Adipocyte (in vitro differentiated cells): ENCODE results near the gene STK39.
"Not testable (repeated sequence)": the region's sequence is repeated elsewhere in the genome, so short reads cannot be mapped to it uniquely, and the experiment has no call there.

ENCODE experiments used
- DNase-seq: peaks from one replicate; pipeline ENCODE4 v3.0.0-alpha.2; 2015; ENCODE audit warnings: low read depth
- H3K27me3 ChIP-seq: replicated peaks from 2 replicates; pipeline ENCODE4 v1.7.0; 2013; ENCODE audit warnings: mild to moderate bottlenecking, low read length, moderate library complexity; ENCODE audit not compliant: control insufficient read depth, insufficient read depth
- H3K36me3 ChIP-seq: 2 replicates; pipeline ENCODE4 v1.7.0; 2013; ENCODE audit warnings: low read length, mild to moderate bottlenecking, moderate library complexity; ENCODE audit not compliant: control insufficient read depth, insufficient read depth, severe bottlenecking
- H3K4me1 ChIP-seq: 2 replicates; pipeline ENCODE4 v1.7.0; 2013; ENCODE audit warnings: mild to moderate bottlenecking, low read length, moderate library complexity; ENCODE audit not compliant: control insufficient read depth, insufficient read depth
- H3K4me3 ChIP-seq: 2 replicates; pipeline ENCODE4 v1.7.0; 2013; ENCODE audit warnings: mild to moderate bottlenecking, low read length, moderate library complexity
- H3K9ac ChIP-seq: 2 replicates; pipeline ENCODE4 v1.7.0; 2013; ENCODE audit warnings: mild to moderate bottlenecking, low read length, moderate library complexity
- H3K9me3 ChIP-seq: 2 replicates; pipeline ENCODE4 v1.7.0; 2013; ENCODE audit warnings: mild to moderate bottlenecking, low read length, moderate library complexity; ENCODE audit not compliant: control insufficient read depth

The STK39 gene

DNA sequence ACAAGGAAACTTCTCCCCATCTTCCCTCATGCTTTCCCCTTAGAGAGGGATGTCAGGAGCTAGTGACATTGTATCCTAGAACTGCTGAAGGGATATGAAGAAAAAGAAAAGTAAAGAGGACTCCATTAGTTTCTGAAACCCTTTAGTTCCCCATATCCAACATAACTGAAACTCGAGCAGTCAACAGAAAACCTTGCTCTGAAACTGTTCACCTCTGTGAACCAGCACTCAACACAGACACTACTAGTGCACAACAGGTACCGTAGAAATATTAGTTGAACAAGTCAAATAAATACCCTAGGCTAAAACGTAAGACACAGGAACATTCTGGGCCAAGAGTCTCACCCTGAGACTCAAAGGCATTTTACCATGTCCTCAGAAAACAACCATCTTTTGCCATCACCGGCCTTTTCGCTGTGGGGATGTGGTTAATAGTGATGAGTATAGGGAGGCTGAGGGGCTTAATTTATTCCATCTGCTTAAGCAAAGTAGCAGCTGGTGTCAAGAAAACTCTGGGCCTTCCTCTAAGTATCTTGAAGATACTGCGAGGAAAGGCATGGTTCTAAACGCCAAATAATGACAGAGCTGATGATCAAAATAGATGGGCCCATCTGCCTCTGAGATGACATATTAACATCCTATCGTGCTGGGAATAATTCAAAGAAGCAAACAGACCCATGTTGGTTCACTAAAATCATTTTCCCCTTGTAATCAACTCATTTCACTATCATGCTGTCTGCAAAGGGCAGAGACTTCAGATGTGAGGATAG lies 156.8 kb downstream of the STK39 start:
- Histone ChIP-seq H3K4me3 (no peak overlapping the region), H3K9ac (no peak overlapping the region), H3K9me3 (no peaks in the 10 kb centered on the region), H3K4me1 (peaks cover 4% of the 10 kb centered on the region), H3K27me3 (no peaks in the 10 kb centered on the region), H3K36me3 (peaks cover 9% of the 10 kb centered on the region)
- DNase-seq: no peak

- H3K27me3 ChIP-seq: no peaks in the 10 kb centered on the region
- no peak for DNase-seq
- no peak overlapping the region for H3K4me3 ChIP-seq
- H3K9me3 ChIP-seq: no peaks in the 10 kb centered on the region
- peaks cover 4% of the 10 kb centered on the region for H3K4me1 ChIP-seq
- no peak overlapping the region for H3K9ac ChIP-seq
- peaks cover 10% of the 10 kb centered on the region for H3K36me3 ChIP-seq
Measured at GRCh38 chr2:168089200-168089599, 158.2 kb downstream of the STK39 start.

- DNase-seq: no peak
- Histone ChIP-seq H3K36me3 (peaks cover 6% of the 10 kb centered on the region), H3K9ac (no peak overlapping the region), H3K27me3 (no peaks in the 10 kb centered on the region), H3K4me1 (peaks cover 4% of the 10 kb centered on the region), H3K9me3 (no peaks in the 10 kb centered on the region), H3K4me3 (no peak overlapping the region)
Measured at GRCh38 chr2:168087401-168087800, 160.0 kb downstream of the STK39 start.

DNA sequence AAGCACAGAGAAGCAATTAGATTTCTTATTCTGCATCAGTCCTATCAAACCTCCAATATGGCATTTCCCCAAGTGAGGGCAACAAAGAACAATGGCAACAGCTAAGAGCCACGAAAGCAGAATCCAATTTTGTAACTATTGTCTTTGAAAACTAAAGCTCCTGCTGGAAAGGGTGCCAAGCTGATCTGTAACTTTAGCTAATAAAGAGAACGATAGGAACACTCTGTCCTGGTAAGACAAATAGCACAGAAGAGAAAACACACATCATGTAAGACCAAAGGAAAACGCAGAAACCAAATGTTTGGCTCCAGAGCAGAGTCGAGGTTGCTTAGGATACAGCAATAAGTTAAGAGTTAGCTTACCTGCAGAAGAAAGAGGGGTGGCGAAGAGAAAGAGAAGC lies 160.5 kb downstream of the STK39 start:
- H3K4me3 ChIP-seq: no peak overlapping the region
- H3K27me3 ChIP-seq: no peaks in the 10 kb centered on the region
- peaks cover 4% of the 10 kb centered on the region for H3K4me1 ChIP-seq
- H3K36me3 ChIP-seq: peaks cover 6% of the 10 kb centered on the region
- no peak overlapping the region for H3K9ac ChIP-seq
- no peak for DNase-seq
- H3K9me3 ChIP-seq: no peaks in the 10 kb centered on the region

- no peak for DNase-seq
- Histone ChIP-seq H3K4me3 (no peak overlapping the region), H3K4me1 (peaks cover 4% of the 10 kb centered on the region), H3K9me3 (no peaks in the 10 kb centered on the region), H3K9ac (no peak overlapping the region), H3K27me3 (no peaks in the 10 kb centered on the region), H3K36me3 (peaks cover 6% of the 10 kb centered on the region)
Measured at GRCh38 chr2:168085801-168086361, 161.5 kb downstream of the STK39 start.

DNA sequence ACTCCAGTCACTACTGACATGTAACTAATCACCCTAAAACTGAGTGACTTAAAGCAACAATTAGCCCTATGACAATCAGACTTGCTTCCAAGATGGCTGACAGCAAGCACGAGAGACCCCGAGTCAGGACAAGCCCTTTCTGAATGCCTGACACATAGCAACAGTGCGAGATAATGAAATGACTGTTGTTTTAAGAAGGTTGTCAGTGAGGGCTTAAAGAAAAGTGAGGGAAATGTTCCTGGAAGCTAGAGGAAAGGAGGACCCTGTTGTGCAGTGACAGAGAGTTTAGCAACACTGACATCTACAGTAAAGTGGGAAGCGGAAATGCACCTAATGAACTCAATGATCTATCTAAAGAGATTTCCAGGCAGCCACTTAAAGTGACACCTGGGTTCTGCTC lies 163.1 kb downstream of the STK39 start:
- H3K4me1 ChIP-seq: peaks cover 4% of the 10 kb centered on the region
- peaks cover 8% of the 10 kb centered on the region for H3K36me3 ChIP-seq
- H3K9me3 ChIP-seq: no peaks in the 10 kb centered on the region
- H3K9ac ChIP-seq: no peak overlapping the region
- no peak for DNase-seq
- no peak overlapping the region for H3K4me3 ChIP-seq
- no peaks in the 10 kb centered on the region for H3K27me3 ChIP-seq

DNA sequence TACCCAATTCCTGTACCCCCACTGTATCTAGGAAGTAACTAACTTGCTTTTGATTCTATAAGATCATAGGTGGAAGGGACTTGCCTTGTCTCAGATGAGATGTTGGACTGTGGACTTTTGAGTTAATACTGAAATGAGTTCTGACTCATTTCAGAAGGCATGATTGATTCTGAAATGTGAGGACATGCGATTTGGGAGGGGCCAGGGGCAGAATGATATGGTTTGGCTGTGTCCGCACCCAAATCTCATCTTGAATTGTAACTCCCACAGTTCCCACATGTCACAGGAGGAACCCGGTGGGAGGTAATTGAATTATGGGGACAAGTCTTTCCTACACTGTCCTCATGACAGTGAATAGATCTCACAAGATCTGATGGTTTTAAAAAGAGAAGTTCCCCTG lies 165.9 kb downstream of the STK39 start:
- DNase-seq, H3K27me3 ChIP-seq: not testable (repeated sequence)

GRCh38 chr2:168079236-168079635 lies 168.2 kb downstream of the STK39 start:
- no peak overlapping the region for H3K4me3 ChIP-seq
- no peak for DNase-seq
- no peaks in the 10 kb centered on the region for H3K4me1 ChIP-seq
- no peak overlapping the region for H3K9ac ChIP-seq
- no peaks in the 10 kb centered on the region for H3K27me3 ChIP-seq
- peaks cover 20% of the 10 kb centered on the region for H3K36me3 ChIP-seq
- no peaks in the 10 kb centered on the region for H3K9me3 ChIP-seq

More for the DNA sequence above, 165.9 kb downstream of the STK39 start:
- peaks cover 14% of the 10 kb centered on the region for H3K36me3 ChIP-seq
- H3K9me3 ChIP-seq, H3K9ac ChIP-seq, H3K4me3 ChIP-seq, H3K4me1 ChIP-seq: not testable (repeated sequence)

DNA sequence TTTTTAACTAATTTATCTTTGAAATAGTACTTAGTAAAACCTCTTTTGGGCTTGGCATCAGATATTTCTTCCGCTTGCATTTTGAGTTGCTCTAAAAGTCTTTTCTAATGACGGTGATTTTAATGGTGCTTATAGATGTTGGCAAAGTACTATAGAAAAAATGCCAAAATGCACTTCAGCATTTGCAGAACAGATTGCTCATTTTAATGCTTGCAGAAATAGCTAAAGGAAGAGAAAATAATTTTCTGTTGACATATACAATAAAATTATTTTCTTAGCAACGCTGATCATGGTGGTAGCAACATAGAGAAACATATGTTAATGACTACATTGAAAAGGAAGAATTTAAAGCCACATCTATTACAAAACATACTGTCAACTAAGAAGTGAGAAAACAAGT lies 170.7 kb downstream of the STK39 start:
- Histone ChIP-seq H3K9me3 (no peaks in the 10 kb centered on the region), H3K27me3 (no peaks in the 10 kb centered on the region), H3K4me3 (no peak overlapping the region), H3K36me3 (peaks cover 30% of the 10 kb centered on the region), H3K4me1 (peaks cover 2% of the 10 kb centered on the region), H3K9ac (no peak overlapping the region)
- DNase-seq: no peak

DNA sequence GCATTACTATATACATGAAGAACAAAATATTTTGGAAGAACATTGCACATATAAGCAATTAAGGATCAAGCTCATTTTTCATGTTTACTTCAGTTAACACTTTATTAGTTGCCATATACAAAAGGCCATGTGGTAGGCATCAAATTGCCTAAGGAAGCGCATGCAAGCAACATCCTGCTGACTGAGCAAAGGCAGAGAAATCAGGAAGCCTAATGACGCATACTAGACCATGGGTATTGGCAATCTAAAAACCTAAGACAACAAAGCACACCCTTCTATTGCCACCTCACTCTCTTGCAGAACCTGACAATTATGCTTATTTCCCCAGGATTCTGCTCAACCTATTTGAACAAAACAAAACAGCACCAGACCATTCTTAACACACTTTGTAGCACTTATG lies 171.9 kb downstream of the STK39 start:
- no peaks in the 10 kb centered on the region for H3K27me3 ChIP-seq
- H3K4me3 ChIP-seq: no peak overlapping the region
- no peak for DNase-seq
- no peak overlapping the region for H3K9ac ChIP-seq
- peaks cover 2% of the 10 kb centered on the region for H3K4me1 ChIP-seq
- H3K36me3 ChIP-seq: peaks cover 38% of the 10 kb centered on the region
- no peaks in the 10 kb centered on the region for H3K9me3 ChIP-seq

- Histone ChIP-seq H3K4me1 (peaks cover 2% of the 10 kb centered on the region), H3K9me3 (no peaks in the 10 kb centered on the region), H3K4me3 (no peak overlapping the region), H3K9ac (no peak overlapping the region), H3K36me3 (peaks cover 35% of the 10 kb centered on the region), H3K27me3 (no peaks in the 10 kb centered on the region)
- DNase-seq: no peak
Measured at GRCh38 chr2:168072626-168073303, 174.6 kb downstream of the STK39 start.
